WI38 (cell line): Measurements from ENCODE around the gene AP4S1.

Experiments used
- H3K4me3 ChIP-seq: 2 replicates; pipeline ENCODE4 v1.5.1; 2011; ENCODE audit warnings: low read depth, mild to moderate bottlenecking, control low read depth, low read length
- CTCF ChIP-seq: IDR thresholded peaks from 2 replicates; pipeline ENCODE4 v1.5.1; 2012; ENCODE audit warnings: low read depth, mild to moderate bottlenecking, control low read depth, low read length

Gene AP4S1

DNA sequence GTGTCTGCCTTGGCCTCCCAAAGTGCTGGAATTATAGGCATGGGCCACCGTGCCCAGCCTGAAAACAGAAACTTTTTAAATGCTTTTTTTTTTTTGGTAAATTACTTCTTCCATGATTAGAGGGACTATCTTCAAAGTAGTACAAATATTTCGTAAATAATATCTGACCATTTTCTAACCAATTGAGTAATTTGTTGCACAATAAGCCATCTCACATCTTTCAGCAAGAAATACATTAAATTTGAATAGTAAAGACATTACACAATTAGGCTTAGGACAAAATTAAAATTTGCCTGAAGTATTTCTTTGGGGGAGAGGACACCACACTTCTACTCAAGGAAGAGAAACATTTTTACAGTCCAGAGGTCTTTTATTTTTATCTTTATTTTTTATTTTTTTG, 85.4 kb downstream of the AP4S1 start:
- TF ChIP-seq CTCF = no peak
- no peak overlapping the region for H3K4me3 ChIP-seq

- H3K4me3 ChIP-seq = no peak overlapping the region
- TF ChIP-seq CTCF = no peak
These were observed 88.3 kb downstream of the AP4S1 start for GRCh38 chr14:31113794-31114193.

DNA sequence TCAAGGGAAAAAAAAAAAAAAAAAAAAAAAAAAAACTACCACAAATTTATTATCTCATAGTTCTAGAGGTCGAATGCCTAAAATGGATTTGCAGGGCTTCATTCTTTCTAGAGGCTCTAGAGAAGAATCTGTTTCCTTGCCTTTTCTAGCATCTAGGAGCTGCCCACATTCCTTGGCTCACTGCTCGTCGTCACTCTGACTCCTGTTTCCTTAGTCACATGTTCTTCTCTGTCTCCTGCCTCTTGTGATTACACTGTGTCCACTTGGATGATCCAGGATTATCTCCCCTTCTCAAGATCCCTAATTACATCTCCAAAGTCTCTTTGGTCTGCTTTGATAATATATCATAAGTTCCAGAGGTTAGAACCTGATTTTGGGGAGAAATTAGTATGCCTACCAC, 93.4 kb downstream of the AP4S1 start:
- H3K4me3 ChIP-seq = no peak overlapping the region
- no peak for TF ChIP-seq CTCF

DNA sequence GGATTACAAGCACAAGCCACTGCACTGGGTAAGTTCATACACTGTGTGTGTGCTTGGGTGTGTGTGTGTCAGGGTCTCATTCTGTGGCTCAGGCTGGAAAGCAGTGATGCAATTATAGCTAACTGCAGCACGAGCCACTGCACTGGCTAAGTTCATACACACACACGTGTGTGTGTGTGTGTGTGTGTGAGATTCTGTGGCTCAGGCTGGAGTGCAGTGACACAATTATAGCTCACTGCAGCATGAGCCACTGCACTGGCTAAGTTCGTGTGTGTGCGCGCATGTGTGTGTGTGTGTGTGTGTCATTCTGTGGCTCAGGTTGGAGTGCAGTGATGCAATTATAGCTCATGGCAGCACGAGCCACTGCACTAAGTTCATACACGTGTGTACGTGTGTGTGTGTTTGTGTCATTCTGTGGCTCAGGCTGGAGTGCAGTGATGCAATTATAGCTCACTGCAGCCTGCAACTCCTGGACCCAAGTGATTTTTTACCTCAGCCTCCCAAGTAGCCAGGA, 96.7 kb downstream of the AP4S1 start:
- no peak overlapping the region for H3K4me3 ChIP-seq
- no peak for TF ChIP-seq CTCF

DNA sequence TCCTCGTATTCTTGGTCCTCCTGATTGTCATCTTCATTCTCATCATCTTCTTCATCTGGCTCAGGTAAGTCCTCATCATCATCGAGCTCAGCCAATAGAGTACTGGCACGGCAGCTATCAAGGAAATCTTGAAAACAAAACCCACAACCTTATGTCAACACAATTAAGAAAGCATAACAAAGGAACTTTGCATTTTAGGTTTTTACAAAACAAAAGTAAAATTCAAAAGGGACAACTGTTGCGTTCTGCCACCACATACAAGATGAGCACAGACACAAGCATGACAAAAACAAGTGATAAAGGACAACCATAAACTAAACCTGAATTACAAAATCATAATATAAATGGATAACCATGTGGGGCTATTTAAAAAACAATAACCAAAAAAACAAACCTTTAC, 97.5 kb downstream of the AP4S1 start:
- no peak overlapping the region for H3K4me3 ChIP-seq
- no peak for TF ChIP-seq CTCF

- no peak for TF ChIP-seq CTCF
- H3K4me3 ChIP-seq = no peak overlapping the region
These were observed 98.7 kb downstream of the AP4S1 start for GRCh38 chr14:31124197-31124596.

DNA sequence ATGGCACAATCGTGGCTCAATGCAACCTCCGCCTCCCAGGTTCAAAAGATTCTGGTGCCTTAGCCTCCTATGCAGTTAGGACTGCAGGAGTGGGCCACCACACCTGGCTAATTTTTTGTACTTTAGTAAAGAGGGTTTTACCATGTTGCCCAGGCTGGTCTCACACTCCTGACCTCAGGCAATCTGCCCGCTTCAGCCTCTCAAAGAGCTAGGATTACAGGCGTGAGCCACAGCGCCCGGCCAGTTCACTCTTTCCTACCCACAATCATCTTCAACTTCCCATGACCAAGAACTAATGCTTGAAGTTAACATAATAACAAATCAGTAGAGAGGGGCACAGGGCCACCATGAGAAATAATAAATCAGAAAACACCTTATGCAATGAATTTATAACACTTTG, 99.8 kb downstream of the AP4S1 start:
- H3K4me3 ChIP-seq = no peak overlapping the region
- TF ChIP-seq CTCF = no peak
